Stomach (tissue), 4 donors: ENCODE measurements around the gene NARS2.

Experiments
- CTCF ChIP-seq, 7 experiments: fragments of 450-650 bp in 4 of 7; fragments of 200-600 bp in 3 of 7; sonication (generic) in 3 of 7; IDR thresholded peaks; one replicate each; pipeline ENCODE4 v1.5.1; 2016 to 2019; ENCODE audit warnings: antibody characterized with exemption in 7 of 7, control low read depth in 2 of 7, mild to moderate bottlenecking in 1 of 7
- EP300 ChIP-seq: sonication (generic); formaldehyde crosslinking; IDR thresholded peaks from one replicate; pipeline ENCODE4 v1.6.1; 2017; ENCODE audit warnings: antibody characterized with exemption
- POLR2A ChIP-seq, 4 donors: fragments of 450-650 bp; IDR thresholded peaks; one replicate each; pipeline ENCODE4 v1.6.1; 2016; ENCODE audit warnings: antibody characterized with exemption in 4 of 4, control low read depth in 2 of 4, mild to moderate bottlenecking in 1 of 4, moderate library complexity in 1 of 4
- POLR2AphosphoS5 ChIP-seq, 3 donors: sonication (generic); formaldehyde crosslinking; IDR thresholded peaks; one replicate each; pipeline ENCODE4 v1.6.1; 2016; ENCODE audit warnings: antibody characterized with exemption in 3 of 3

GRCh38 chr11:78418584-78419211 lies 156.0 kb downstream of the NARS2 start:
- TF ChIP-seq POLR2AphosphoS5 (IDR thresholded peaks at IDR 0.05), result no peak
- no peak for TF ChIP-seq CTCF (IDR thresholded peaks at IDR 0.05)
- no peak for TF ChIP-seq EP300
- no peak for TF ChIP-seq POLR2A (IDR thresholded peaks at IDR 0.05)
